ENCODE results near the gene DEPP1. TPM values are rescaled to one million over a fixed set of nuclear protein-coding genes. Genes with fewer than 3 reads are reported as not detected.

DEPP1 gene
- total RNA-seq, 1 experiment from 2014 or later = 1.6 TPM

GRCh38 chr10:44982496-44982895, 3.9 kb upstream of the DEPP1 start:
- H3K4me1 Mint-ChIP-seq = peaks cover 59% of the 10 kb centered on the region
- TF ChIP-seq NR3C1 (CRISPR knock-in tag; conservative IDR thresholded peaks at IDR 0.05; ENCODE audit: low read depth) (no peak), ZNF219 (CRISPR knock-in tag; IDR thresholded peaks at IDR 0.05; ENCODE audit: borderline replicate concordance) (no peak), AR (CRISPR knock-in tag; IDR thresholded peaks at IDR 0.05) (no peak), GTF2I (CRISPR knock-in tag; conservative IDR thresholded peaks at IDR 0.05) (no peak), SMAD3 (CRISPR knock-in tag; IDR thresholded peaks at IDR 0.05; ENCODE audit: borderline replicate concordance) (no peak), ETV6 (CRISPR knock-in tag; IDR thresholded peaks at IDR 0.05) (no peak), ATF6 (CRISPR knock-in tag; IDR thresholded peaks at IDR 0.05) (no peak), TCF7 (CRISPR knock-in tag; IDR thresholded peaks at IDR 0.05; ENCODE audit: low read depth) (no peak), GRHL2 (CRISPR knock-in tag; IDR thresholded peaks at IDR 0.05; ENCODE audit: insufficient replicate concordance, severe bottlenecking) (no peak)
- DNase-seq (ENCODE audit: low spot score) (no peak), ATAC-seq (no peak)
- peaks cover 2% of the 10 kb centered on the region; the same call in 1 of the 2 replicates for H3K27me3 Mint-ChIP-seq (ENCODE audit: low read depth)
- CTCF ChIA-PET = no interaction called here
- POLR2A ChIA-PET = no interaction called here
- H3K4me3 Mint-ChIP-seq = no peak overlapping the region
- H3K9me3 Mint-ChIP-seq = no peaks in the 10 kb centered on the region
- no peaks in the 10 kb centered on the region for H3K36me3 Mint-ChIP-seq
- H3K27ac Mint-ChIP-seq = no peak overlapping the region

GRCh38 chr10:44982114-44982460, 3.5 kb upstream of the DEPP1 start:
- H3K9me3 Mint-ChIP-seq = no peaks in the 10 kb centered on the region
- peaks cover 55% of the 10 kb centered on the region for H3K4me1 Mint-ChIP-seq
- no peak overlapping the region for H3K27ac Mint-ChIP-seq
- ATAC-seq (no peak), DNase-seq (ENCODE audit: low spot score) (no peak)
- H3K27me3 Mint-ChIP-seq (ENCODE audit: low read depth) = peaks cover 3% of the 10 kb centered on the region; the same call in 1 of the 2 replicates
- TF ChIP-seq SP1 (CRISPR knock-in tag; conservative IDR thresholded peaks at IDR 0.05) = no peak
- TF ChIP-seq NR1H2 (CRISPR knock-in tag; IDR thresholded peaks at IDR 0.05) = no peak
- TF ChIP-seq E2F1 (CRISPR knock-in tag; IDR thresholded peaks at IDR 0.05) = no peak
- no peak for TF ChIP-seq ZNF671 (CRISPR knock-in tag; IDR thresholded peaks at IDR 0.05)
- no peak for TF ChIP-seq ERG (CRISPR knock-in tag; IDR thresholded peaks at IDR 0.05)
- no peak for TF ChIP-seq GRHL2 (CRISPR knock-in tag; IDR thresholded peaks at IDR 0.05; ENCODE audit: insufficient replicate concordance, severe bottlenecking)
- TF ChIP-seq SOX15 (CRISPR knock-in tag; IDR thresholded peaks at IDR 0.05) = no peak
- TF ChIP-seq PREB (CRISPR knock-in tag; IDR thresholded peaks at IDR 0.05; ENCODE audit: borderline replicate concordance) = no peak
- no peak for TF ChIP-seq ATF2 (CRISPR knock-in tag; IDR thresholded peaks at IDR 0.05; ENCODE audit: borderline replicate concordance, low read depth)
- no peak for TF ChIP-seq ETV6 (CRISPR knock-in tag; IDR thresholded peaks at IDR 0.05)
- no peak for TF ChIP-seq TEAD4 (CRISPR knock-in tag; IDR thresholded peaks at IDR 0.05)
- no peak for TF ChIP-seq USF1 (CRISPR knock-in tag; IDR thresholded peaks at IDR 0.05)
- TF ChIP-seq JAZF1 (CRISPR knock-in tag; IDR thresholded peaks at IDR 0.05) = no peak
- ChIA-PET POLR2A (no interaction called here), CTCF (no interaction called here)
- no peaks in the 10 kb centered on the region for H3K36me3 Mint-ChIP-seq
- H3K4me3 Mint-ChIP-seq = no peak overlapping the region
